HG03565 (cell line): ENCODE measurements around the gene GPR31.
"Not testable (repeated sequence)": the region's sequence is repeated elsewhere in the genome, so short reads cannot be mapped to it uniquely, and the experiment has no call there.

Source experiments
- ATAC-seq: cut with Tn5 transposase; IDR thresholded peaks from one replicate; pipeline ENCODE4 v1.9.1; 2021; ENCODE audit warnings: mild to moderate bottlenecking, moderate library complexity; ENCODE audit not compliant: unreplicated experiment

GPR31 gene

DNA sequence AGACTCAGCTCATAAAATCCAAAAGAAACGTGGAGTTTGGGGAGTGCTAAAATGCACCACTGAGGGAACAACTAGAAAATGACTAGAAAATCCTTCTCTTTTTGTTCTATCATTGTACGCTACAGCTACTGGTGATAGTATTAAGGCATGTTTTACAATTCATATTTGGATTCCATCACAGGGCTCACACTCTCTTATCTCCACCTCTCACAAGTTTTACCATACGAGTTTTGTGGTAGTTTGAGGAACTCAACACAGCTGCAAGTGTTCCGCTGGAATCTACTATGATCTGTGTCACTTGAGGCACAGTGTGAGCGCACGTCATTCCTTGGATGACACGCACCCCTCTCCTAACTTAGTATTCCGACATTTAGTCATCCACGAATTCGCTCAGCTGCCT is 9.9 kb upstream of the GPR31 start:
- not testable (repeated sequence) for ATAC-seq

DNA sequence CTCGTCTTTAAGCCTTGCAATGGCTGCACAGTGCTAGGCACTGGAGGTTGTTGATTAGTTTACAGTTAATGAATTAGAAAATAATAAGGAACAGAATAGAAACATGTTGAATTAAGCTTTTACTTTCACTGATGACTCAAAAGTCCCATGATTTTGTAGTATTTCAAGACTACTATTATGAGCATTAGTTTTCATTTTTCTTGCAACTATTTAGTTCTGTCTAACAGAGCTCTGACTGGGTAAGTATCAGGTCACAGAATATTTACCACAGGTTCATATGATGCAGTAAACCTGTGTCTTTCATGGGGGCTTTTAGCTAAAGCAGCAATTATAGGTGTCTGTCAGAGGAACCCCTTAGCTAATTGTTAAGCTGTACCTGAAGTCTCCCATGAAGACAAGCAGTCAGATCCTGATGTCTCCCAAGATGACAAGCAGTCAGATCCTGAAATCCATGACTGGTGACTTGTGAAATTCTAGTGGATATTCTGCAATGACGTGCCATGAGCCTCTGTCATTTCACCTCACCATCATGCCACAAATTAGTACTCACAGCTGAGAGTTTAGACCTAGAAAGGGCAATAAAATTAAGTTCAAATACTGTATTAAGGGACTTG is 8.2 kb upstream of the GPR31 start:
- ATAC-seq: no peak

DNA sequence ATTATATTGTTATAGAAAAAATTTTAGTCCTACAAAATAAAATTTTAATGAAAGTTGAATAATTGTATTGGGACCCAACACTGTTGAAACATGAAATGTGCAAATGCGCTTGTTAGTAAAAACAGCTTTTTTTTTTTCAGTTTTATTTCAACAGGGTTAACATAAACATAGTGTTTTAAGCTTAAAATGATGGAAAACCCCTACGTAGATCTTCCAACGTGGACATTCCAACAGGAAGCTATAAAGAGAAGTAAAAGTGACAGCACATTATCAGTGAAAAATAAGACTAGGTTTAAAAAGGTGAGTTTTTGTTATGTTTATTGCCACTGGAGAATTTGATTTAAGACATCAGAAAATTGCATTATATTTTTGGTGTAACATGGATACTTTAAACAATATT is 6.5 kb upstream of the GPR31 start:
- no peak for ATAC-seq

DNA sequence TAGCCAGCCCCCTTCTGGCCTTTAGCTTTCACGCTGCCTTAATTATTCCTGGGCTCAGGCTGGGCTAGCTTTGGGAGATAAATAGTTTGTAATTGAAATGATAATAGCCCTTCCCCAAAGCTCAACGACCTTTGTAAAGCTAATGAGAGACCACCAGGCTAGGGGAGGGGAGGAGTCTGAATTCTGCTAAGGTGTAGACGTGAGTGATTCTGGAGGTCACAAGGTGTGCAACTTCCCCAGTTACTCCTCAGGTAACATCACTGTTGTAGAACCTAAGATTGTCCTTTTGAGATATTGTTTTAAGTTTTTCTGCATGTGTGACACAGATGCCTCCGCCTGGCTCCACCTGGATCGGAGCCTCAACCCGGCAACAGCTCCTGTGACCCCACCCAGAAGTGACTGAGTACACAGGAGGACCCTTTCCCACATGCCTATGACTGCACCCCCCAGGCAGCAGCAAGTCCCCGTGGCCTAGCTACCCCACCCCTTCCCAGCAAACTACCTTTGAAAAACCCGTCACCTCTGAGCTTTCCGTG is 5.8 kb upstream of the GPR31 start:
- ATAC-seq: no peak

DNA sequence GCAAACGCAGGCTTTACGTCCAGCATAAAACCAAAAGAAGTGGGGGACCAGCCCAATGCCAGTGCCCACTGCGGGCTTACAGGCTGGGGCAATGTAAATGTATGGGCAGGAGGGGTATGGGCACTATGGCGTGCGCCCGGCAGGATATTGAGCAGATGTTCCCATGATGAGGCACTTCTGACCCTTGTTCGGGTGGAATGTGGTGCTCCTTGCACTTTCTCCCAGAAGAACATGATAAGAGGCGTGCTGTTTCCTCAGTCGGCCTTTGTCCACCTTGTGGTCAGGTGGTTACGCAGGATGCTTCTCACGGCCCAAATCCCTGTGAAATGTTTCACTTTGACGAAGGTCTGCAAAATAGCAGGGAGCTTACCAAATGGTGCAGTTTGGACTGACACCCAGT is 4.8 kb upstream of the GPR31 start:
- no peak for ATAC-seq

DNA sequence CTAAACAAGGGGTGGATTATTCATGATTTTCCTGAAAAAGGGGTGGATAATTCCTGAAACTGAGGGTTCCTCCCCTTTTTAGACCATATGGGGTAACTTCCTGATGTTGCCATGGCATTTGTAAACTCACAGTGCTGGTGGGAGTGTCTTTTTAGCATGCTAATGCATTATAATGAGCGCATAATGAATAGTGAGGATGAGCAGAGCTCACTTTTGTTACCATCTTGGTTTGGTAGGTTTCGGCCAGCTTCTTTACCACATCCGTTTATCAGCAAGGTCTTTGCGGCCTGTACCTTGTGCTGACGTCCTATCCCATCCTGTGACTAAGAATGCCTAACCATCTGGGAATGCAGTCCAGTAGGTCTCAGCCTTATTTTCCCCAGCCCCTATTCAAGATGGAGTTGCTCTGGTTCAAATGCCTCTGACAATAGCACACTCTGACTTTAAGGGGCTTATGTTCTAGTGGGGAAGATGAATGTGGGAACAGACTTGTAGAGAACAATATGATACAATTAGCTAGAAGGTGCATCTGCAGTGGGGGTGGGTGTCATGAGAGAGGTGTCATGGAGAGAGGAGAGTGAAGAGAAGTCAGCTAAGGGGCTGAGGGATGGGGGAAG is 4.2 kb upstream of the GPR31 start:
- ATAC-seq: no peak

DNA sequence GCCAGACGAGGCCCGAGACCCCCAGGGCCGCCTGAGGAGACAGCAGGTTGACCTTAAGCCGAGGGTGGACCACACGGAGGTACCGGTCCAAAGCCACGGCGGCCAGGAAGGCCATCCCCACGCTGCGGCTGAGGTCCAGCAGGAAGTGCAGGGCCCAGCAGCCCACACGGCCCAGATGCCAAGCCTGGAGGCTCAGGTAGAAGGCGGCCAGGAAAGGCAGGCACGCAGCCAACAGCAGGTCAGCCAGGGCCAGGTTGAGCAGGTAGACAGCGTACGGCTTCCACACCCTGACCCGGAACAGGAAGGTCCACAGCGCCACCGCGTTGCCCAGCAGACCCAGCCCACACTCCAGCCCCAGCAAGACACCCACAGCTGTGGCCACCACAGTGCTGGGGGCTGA is 366 bp downstream of the GPR31 start:
- ATAC-seq: no peak

DNA sequence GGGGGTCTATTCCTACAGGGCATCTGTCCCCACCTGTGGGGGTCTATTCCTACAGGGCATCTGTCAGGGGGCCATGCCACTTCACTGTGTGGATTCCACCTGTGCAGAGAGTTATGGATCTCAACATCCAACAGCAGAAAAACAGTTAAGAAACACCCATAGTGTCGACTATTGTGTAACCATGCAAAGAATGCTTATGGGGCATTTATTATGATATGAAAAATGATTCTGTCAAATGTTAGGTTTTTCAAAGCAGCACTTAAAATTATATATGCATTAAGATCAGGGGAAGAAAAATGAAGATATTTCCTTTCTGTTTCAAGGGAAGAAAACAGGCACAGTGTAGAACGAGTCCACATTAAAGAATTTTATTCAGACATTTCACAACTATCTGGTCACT is 2.9 kb downstream of the GPR31 start:
- ATAC-seq: no peak

DNA sequence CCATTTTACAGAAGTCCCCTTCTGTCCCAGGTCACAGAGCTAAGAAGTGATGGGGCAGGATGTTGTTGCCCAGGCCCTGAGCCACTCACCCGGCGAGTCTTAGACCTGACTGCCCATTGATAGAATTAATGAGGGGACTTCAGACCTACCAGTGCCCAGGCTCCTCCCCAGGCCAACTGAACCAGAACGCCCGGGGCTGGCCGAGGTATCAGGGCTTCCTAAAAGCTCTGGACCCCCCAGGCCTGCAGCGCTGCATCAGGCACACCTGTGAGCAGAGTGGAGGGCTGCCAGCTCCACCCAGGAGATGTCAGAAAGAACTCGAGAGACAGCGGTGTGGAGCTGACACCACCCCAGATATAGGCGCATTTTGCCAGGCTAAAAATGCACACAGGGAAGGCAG is 3.5 kb downstream of the GPR31 start:
- no peak for ATAC-seq

DNA sequence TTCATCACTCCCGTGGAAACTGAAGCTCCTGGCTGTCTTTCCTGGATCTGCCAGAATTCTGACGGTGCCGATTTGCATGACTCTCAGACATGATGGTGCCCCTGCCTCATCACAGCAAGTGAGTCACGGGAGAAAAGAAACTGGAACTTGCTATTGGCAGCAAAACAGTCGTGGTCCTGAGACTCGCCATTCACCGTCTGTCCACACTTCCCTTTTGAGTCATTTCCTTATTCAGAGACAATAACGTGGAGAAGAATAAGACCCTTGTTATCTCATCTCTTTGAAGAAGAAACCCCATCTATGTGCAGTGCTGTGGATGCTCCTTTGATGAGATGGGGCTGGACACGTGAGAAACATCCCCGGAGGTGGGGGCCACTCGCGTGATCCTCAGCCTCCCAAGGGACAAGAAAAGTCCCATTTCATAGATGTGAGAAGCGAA is 4.2 kb downstream of the GPR31 start:
- peak; percentile 41 for ATAC-seq

DNA sequence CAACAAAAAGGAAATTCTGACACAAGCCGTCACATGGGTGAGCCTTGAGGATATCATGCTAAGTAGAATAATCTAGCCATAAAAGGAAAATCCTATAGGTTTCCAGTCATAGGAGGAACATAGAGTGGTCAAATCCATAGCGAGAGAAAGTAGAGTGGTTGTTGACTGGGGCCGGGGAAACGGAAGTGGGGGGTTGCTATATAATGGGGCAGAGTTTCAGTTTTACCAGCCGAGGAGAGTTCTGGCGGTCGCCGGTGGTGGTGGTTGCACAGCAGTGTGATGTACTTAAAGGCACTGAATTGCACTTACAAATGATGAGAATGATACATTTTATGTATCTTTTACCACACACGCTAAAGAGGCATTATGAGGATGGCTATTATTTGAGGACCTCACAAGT is 4.9 kb downstream of the GPR31 start:
- ATAC-seq: peak; percentile 36

DNA sequence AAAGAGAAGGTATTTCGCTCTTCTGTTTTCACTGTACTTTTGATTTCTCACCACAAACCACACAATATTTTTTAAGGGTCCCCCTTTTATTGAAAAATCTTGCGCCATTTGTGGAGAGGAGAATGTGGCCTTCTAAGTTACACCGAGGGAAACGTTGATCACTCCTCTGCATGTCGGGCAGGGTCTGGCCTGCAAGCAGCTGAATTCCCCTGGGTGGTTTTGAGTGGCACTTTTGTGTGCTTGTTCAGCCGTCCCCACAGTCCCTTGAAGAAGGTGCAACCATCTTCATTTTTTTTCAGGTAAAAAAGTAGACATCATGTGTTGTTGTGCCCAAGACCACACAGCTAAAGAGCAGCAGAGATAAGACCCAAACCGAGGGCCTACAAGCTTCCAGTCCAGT is 6.1 kb downstream of the GPR31 start:
- no peak for ATAC-seq

DNA sequence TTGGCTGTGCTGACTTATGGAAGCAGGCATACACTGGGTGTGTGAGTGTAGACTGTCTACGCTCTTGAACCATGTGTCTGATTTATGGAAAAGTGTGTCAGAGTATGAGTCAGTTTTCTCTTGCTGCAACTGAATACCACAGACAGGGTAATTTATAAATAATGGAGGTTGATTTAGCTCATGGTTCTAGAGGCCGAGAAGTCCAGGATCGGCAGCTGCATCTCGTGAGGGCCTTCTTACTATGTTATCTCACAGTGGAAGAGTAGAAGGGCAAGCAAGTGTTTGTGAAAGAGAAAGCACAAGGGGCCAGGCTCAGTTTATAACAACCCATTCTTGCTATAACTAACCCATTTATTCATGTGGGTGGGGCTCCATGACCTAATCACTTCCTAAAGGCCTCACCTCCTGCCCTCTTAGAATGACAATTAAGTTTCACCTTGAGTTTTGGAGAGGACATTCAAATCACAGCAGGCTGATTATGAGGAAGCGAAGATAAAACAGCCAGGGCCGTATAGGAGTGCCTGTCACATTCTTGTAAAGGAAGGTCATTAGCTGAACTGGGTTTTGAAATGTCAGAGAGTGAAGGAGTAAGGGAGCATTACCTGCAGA is 6.7 kb downstream of the GPR31 start:
- ATAC-seq: peak; percentile 46

DNA sequence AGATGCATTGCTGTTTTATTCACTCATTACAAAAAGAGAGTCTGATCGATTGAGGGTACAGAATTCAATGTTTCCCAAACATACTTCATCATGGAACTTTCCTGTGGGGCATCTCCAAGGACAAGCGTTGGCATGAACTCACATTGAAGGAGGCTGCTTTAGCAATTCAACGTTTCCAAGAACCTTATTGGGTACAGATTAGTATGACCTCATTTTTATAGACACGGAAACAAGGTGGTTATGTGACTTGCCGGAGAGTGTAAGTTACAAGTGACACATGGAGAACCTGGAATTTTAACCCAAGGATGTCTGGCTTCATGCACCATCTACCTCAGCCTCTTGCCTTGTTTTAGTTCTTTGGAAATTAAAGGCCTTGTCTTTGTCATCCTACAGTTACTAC is 8.8 kb downstream of the GPR31 start:
- no peak for ATAC-seq

DNA sequence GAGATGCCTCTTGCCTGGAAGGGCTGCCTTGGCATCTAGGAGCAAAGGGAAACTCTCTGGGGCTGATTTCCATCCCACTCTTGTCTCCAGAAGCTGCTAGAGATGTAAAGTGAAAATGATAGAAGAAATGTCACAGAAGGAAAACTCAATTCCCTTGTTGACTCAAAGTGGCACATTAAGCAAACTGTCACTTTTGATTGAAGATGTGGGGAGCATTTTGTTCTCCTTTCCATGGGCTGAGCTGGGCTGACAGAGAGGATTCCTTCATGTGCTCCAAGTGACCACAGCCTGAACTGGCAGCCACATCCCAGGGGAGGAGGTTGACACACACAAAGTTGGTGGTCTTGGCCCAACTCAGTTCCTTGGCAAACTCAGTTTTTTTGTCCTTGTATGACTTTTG is 9.8 kb downstream of the GPR31 start:
- no peak for ATAC-seq

DNA sequence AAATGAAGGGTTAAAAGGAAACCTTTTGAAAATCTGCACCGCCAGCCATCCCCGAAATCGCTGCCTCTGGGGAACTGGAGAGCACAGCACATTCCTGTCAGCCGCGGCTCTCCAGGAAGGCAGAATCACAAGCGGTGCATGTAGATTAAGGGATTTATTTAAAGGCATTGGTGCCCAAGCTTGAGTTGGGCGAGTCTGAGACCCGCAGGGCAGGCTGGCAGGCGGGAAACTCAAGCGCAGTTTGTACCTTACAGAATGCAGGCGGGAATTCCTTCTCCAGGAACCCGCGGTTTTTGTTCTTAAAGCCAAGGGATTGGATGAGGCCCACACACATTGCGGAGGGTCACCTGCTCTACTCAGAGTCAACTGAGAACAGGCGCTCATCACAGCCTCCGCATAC is 10.8 kb downstream of the GPR31 start:
- no peak for ATAC-seq

DNA sequence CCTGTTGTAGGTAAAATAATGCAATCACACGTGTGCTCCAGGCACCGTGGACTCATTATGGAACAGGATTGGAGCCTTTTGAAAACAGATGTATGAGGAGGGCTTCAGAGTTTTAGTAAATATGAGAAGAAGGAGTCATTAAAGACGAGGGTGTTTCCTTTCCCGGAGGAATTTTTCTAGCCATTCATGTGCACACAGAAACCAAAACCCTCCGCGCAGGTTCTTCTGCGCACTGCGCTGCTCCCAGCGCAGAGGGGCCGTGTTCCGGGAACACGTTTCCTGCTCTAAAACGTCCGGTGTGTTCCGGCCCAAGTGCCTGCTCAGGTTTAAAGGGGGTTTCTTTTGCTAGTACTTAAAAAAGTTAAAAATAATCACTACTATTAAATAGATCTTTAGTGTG is 11.6 kb downstream of the GPR31 start:
- no peak for ATAC-seq

DNA sequence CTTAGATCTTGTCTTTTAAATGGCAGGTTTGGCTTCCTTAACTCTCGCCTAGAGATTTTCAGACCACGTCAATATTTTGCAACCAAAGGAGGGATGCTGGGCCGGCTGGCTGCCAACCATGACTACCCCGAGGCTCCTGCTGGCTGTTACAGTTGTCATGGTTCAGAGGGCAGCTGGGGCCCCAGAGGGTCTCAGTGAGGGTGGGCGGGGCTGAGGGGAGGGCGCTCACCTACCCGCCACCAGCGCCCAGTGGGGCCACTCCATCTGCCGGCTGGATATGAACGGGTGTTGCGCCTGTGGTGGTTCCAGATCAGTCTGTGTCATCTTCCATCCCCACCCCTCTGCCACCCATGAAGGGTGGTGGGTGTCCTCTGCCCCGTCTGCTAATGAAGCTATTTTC is 12.3 kb downstream of the GPR31 start:
- ATAC-seq: no peak

DNA sequence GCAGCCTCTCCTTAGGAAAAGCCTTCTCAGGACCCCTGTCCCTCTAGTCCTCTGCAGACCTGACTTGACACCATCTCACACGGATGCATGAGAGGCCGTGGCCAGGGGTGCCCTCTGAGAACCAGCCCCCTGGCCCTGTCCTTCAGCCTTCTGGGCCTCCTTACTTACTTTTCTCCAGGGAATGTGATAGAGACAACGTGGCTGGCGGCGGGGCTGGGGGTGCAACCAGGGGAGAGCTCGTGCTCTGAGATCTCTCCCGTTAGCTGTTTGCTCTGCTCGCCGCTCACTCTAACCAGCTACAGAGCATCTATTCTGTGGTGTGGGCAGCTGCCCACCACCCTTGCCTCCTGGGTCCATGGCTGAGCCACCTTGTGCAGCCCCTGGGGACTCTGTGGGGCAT is 14.7 kb downstream of the GPR31 start:
- ATAC-seq: no peak

DNA sequence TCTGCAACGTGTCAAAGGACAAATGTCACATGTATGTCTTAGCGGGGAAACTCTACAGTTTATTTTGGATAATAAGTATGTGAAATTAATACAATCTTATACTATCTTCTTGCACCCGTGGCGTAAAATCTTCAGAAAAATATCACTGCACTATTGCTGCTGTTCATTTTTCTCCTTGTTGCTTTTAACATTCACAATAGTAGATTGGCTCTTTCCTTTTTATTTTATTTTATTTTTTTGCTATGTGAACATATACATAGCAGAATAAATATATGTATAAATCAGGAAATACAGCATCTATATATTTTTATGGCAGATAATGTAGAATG is 15.4 kb downstream of the GPR31 start:
- no peak for ATAC-seq

DNA sequence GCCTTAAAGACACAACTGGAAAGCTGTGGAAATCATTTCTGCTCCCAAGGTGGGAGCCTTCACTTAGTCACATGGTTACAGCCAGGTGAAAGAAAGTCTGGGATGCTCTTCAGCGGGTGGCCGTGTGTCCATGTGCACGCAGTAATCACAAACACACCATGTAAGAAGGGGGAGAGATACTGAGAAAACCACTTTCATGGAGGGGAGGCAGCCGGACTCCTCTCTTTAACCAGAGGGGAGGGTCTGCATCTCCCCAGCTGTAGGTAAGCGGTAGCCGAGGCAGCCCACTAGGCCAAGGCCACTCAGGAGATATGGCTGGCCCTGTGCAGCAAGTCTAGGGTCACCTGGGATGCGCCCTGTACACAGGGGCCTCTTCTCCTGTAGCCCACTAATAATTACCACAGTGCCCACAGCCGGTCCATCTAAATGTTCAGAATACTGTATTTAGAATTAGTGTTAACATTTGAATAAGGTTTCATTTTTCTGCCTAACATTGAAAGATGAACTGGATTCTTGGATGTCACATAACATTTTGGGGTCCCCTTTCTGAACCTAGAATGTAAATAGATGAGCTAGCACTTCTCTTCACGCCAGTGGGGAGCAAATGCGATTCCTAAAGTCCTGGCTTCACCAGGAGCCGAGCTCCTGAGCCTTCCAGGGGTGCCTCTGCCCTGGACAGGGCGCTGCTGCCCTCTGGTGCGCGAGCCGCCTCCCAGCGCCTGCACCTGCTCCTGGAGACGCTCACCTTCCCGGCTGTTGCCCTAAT is 15.9 kb downstream of the GPR31 start:
- ATAC-seq: peak; percentile 67
